Lung (tissue), 12 donors: Measurements from ENCODE around the gene RETREG2. TPM values are rescaled to one million over a fixed set of nuclear protein-coding genes. Genes with fewer than 3 reads are reported as not detected.

Source experiments
- ATAC-seq: fragments of 200-7000 bp; cut with Tn5 transposase; one replicate; pipeline ENCODE4 v1.9.1; 2020; ENCODE audit warnings: moderate number of reproducible peaks; ENCODE audit not compliant: insufficient read depth, low FRiP score
- DNase-seq, 3 donors: peaks; one replicate each; pipeline ENCODE4 v3.0.0-alpha.2; 2013 to 2017
- H3K27ac ChIP-seq, 2 donors: one replicate each; pipeline ENCODE4 v1.5.1; 2013; ENCODE audit warnings: mild to moderate bottlenecking in 2 of 2, moderate library complexity in 2 of 2, control low read depth in 1 of 2, inconsistent platforms in 1 of 2, low read depth in 1 of 2, low read length in 1 of 2
- H3K27me3 ChIP-seq, 3 donors: one replicate each; pipeline ENCODE4 v1.5.1; 2013; ENCODE audit warnings: low read length in 2 of 3; ENCODE audit not compliant: control insufficient read depth in 3 of 3, insufficient read depth in 3 of 3
- H3K36me3 ChIP-seq, 4 donors: one replicate each; pipeline ENCODE4 v1.5.1; 2013; ENCODE audit warnings: low read length in 4 of 4, mild to moderate bottlenecking in 1 of 4, moderate library complexity in 1 of 4; ENCODE audit not compliant: control insufficient read depth in 4 of 4, insufficient read depth in 4 of 4
- H3K4me1 ChIP-seq, 5 donors: one replicate each; pipeline ENCODE4 v1.5.1; 2013; ENCODE audit warnings: low read length in 5 of 5, mild to moderate bottlenecking in 2 of 5, moderate library complexity in 1 of 5; ENCODE audit not compliant: control insufficient read depth in 5 of 5, insufficient read depth in 5 of 5
- H3K4me3 ChIP-seq: one replicate; pipeline ENCODE4 v1.5.1; 2013; ENCODE audit warnings: mild to moderate bottlenecking, control low read depth, moderate library complexity
- H3K9ac ChIP-seq, 2 donors: one replicate each; pipeline ENCODE4 v1.5.1; 2013; ENCODE audit warnings: low read length in 2 of 2, control low read depth in 1 of 2; ENCODE audit not compliant: insufficient read depth in 1 of 2
- H3K9me3 ChIP-seq, 4 donors: one replicate each; pipeline ENCODE4 v1.5.1; 2013; ENCODE audit warnings: low read length in 3 of 4, mild to moderate bottlenecking in 1 of 4, moderate library complexity in 1 of 4; ENCODE audit not compliant: control insufficient read depth in 4 of 4, insufficient read depth in 3 of 4
- CTCF ChIP-seq: IDR thresholded peaks from 2 replicates; pipeline ENCODE4 v1.5.1; 2012; ENCODE audit warnings: mild to moderate bottlenecking; ENCODE audit errors: control extremely low read depth, extremely low read depth
- WGBS, 2 donors: extraction: QIAGEN DNeasy Blood & Tissue Kit; methylation state at CpG; one replicate each; pipeline ENCODE4 v1.1.7; 2013; 5-methylcytosine and 5-hydroxymethylcytosine counted together
- polyA plus RNA-seq, 2 donors: library from polyadenylated mRNA; stranded (reverse); fragments of 200-250 nt; gene quantifications; one replicate each; pipeline ENCODE4 v1.2.1, GENCODE V29; 2013
- total RNA-seq, 2 donors: library from RNA; depleted of rRNA in 1 of 2; stranded (reverse); fragments of >200 nt in 1 of 2; gene quantifications; one replicate each; pipeline ENCODE4 v1.2.1, GENCODE V29; 2014 to 2021
- donor health status: control.
- donor health status: control.
- donor health status: Bipolar disorder and iron deficiency.
- donor health status: healthy.
- donor health status: DM: yes; HTN: yes; CAD: no.

Gene RETREG2
- total and polyA plus RNA-seq, 4 donors = 42.1 to 80.6 (median 51.7) TPM

- DNase-seq (peak; percentile 96 to 98 (median 96)), ATAC-seq (peak; percentile 99)
- peak within 1 kb of the TSS; percentile 95 to 97 for H3K9ac ChIP-seq
- peaks cover 0 to 22% (median 12%) of the 10 kb centered on the region in 5 donors for H3K4me1 ChIP-seq
- H3K4me3 ChIP-seq = peak within 1 kb of the TSS; percentile 64
- WGBS, 2 donors = 0% methylated on average over 49 to 76 of the region's 76 CpGs
- no peaks in the 10 kb centered on the region for H3K9me3 ChIP-seq
- H3K27ac ChIP-seq = peak within 1 kb of the TSS; percentile 79 to 93
- peaks cover 4 to 18% (median 15%) of the 10 kb centered on the region in 4 donors for H3K36me3 ChIP-seq
- no peaks in the 10 kb centered on the region for H3K27me3 ChIP-seq
- no peak for TF ChIP-seq CTCF
These were observed 28.5 kb downstream of the RETREG2 start, which contains the start of gene ZFAND2B for GRCh38 chr2:219206328-219207133. ZFAND2B (plus strand) TSS chr2:219206782; CDS start chr2:219206988, 206 bp downstream.

- Histone ChIP-seq H3K27ac (peak overlapping the region; percentile 79 to 93), H3K9me3 (no peaks in the 10 kb centered on the region), H3K36me3 (peaks cover 4 to 22% (median 16%) of the 10 kb centered on the region in 4 donors), H3K4me1 (peaks cover 0 to 22% (median 12%) of the 10 kb centered on the region in 5 donors), H3K4me3 (peak overlapping the region; percentile 64), H3K9ac (peak overlapping the region; percentile 28 to 82), H3K27me3 (no peaks in the 10 kb centered on the region)
- ATAC-seq (peak; percentile 1), DNase-seq (peak in 2 of 3 donors; percentile 28 to 36)
- 14 to 20% methylated on average over 22 of the region's 22 CpGs for WGBS, 2 donors
- TF ChIP-seq CTCF = no peak
These were observed 29.2 kb downstream of the RETREG2 start for GRCh38 chr2:219207134-219207883.

DNA sequence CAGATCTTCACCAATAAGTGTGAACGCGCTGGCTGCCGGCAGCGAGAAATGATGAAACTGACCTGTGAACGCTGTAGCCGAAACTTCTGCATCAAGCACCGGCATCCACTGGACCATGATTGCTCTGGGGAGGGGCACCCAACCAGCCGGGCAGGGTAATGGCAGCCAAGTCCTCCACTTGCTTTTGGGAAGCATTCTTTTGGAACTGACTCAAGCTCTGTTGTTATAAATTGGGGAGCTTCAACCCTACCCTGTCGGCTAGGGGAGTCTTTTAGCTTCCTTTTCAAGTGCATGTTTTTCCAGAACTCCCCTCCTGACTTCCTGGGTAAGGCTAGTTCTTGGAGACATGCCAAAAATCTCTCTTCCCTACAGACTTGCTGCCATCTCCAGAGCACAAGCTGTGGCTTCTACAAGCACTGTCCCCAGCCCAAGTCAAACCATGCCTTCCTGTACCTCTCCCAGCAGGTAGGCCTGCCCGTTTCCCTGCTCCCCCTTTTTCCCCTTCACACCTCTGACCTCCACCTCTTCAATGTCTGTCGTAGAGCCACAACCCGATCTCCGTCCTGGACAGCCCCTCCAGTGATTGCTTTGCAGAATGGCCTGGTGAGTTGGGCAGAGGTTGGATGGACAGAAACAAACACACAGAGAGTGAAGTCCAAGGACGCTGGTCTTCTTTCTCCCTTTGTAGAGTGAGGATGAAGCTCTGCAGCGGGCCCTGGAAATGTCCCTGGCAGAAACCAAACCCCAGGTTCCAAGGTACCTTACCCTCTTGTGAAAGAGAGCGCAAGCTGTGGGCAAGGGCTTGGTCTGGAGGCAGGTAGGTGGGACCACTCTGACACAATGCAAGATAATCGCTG, 30.0 kb downstream of the RETREG2 start:
- peak overlapping the region; percentile 28 to 82 for H3K9ac ChIP-seq
- H3K9me3 ChIP-seq = no peaks in the 10 kb centered on the region
- peaks cover 4 to 25% (median 19%) of the 10 kb centered on the region in 4 donors for H3K36me3 ChIP-seq
- peaks cover 0 to 22% (median 12%) of the 10 kb centered on the region in 5 donors for H3K4me1 ChIP-seq
- H3K4me3 ChIP-seq = no peak overlapping the region
- no peak for ATAC-seq
- 57 to 62% methylated on average over 17 of the region's 17 CpGs for WGBS, 2 donors
- DNase-seq = peak in 2 of 3 donors; percentile 59 to 81
- TF ChIP-seq CTCF = no peak
- no peaks in the 10 kb centered on the region for H3K27me3 ChIP-seq
- H3K27ac ChIP-seq = peak overlapping the region in 1 of 2 donors; percentile 69
